22Rv1 (cell line): ENCODE measurements around the gene CYB561D2.

ENCODE experiments used
- CTCF ChIP-seq: fragments of 450-650 bp; IDR thresholded peaks from 2 replicates; pipeline ENCODE4 v1.5.1; 2017; ENCODE audit warnings: mild to moderate bottlenecking
- ZFX ChIP-seq: fragments of 450-650 bp; IDR thresholded peaks from 2 replicates; pipeline ENCODE4 v1.6.1; 2017; ENCODE audit warnings: antibody characterized with exemption, borderline replicate concordance

- TF ChIP-seq CTCF (no peak), ZFX (no peak)
Observed at GRCh38 chr3:50323614-50324199, 27.0 kb upstream of the CYB561D2 start.
